VCaP (cell line): ENCODE measurements around the gene CSNK1G1.
"Not testable (repeated sequence)": the region's sequence is repeated elsewhere in the genome, so short reads cannot be mapped to it uniquely, and the experiment has no call there.

ENCODE experiments used
- H3K27ac ChIP-seq: fragments of 450-650 bp; 2 replicates; pipeline ENCODE4 v1.5.1; 2017
- CTCF ChIP-seq: fragments of 450-650 bp; conservative IDR thresholded peaks from 2 replicates; pipeline ENCODE4 v1.5.1; 2017; ENCODE audit warnings: mild to moderate bottlenecking, moderate library complexity

The CSNK1G1 gene

GRCh38 chr15:64282701-64283100 lies 73.3 kb downstream of the CSNK1G1 start:
- no peak for TF ChIP-seq CTCF
- no peak overlapping the region for H3K27ac ChIP-seq

GRCh38 chr15:64279131-64279530 lies 76.8 kb downstream of the CSNK1G1 start:
- TF ChIP-seq CTCF: no peak
- no peak overlapping the region for H3K27ac ChIP-seq

GRCh38 chr15:64275934-64276333 lies 80.0 kb downstream of the CSNK1G1 start:
- no peak overlapping the region for H3K27ac ChIP-seq
- no peak for TF ChIP-seq CTCF

GRCh38 chr15:64274341-64274950 lies 81.5 kb downstream of the CSNK1G1 start:
- no peak for TF ChIP-seq CTCF
- peak overlapping the region; percentile 23 for H3K27ac ChIP-seq

GRCh38 chr15:64267331-64267973 lies 88.5 kb downstream of the CSNK1G1 start:
- no peak overlapping the region for H3K27ac ChIP-seq
- TF ChIP-seq CTCF: no peak

- H3K27ac ChIP-seq: not testable (repeated sequence)
Measured at GRCh38 chr15:64265188-64265587, 90.8 kb downstream of the CSNK1G1 start.

- no peak overlapping the region for H3K27ac ChIP-seq
- TF ChIP-seq CTCF: no peak
Measured at GRCh38 chr15:64264502-64264901, 91.5 kb downstream of the CSNK1G1 start.

- H3K27ac ChIP-seq: no peak overlapping the region
- no peak for TF ChIP-seq CTCF
Measured at GRCh38 chr15:64263567-64263966, 92.4 kb downstream of the CSNK1G1 start.
